ENCODE measurements around the gene PEAR1.
A peak's percentile ranks its signal among the peaks of the same experiment; 100 is the strongest.

Gene PEAR1

DNA sequence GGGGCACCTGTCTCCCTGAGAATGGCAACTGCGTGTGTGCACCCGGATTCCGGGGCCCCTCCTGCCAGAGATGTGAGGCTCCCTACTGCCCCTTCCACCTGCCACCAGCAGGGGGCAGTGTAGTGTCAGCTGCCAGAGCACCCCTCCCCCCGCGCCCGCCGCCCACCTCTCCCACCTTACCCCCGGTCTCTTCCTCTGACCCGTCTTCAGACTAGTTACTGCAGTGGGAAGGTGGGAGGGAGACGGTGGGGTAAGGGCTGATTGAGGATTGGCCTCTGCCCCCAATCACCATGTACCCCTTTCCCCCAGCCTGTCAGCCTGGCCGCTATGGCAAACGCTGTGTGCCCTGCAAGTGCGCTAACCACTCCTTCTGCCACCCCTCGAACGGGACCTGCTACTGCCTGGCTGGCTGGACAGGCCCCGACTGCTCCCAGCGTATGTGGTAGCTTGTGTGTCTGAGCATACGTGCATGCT, 16.8 kb downstream of the PEAR1 start:
- no peaks in the 10 kb centered on the region for H3K4me1 ChIP-seq (ENCODE audit: control insufficient read depth in 1 of 2, insufficient read depth in 1 of 2, low read depth in 1 of 2, low read length in 1 of 2)
- no peaks in the 10 kb centered on the region for H3K9me3 ChIP-seq
- H3K27ac ChIP-seq: no peak overlapping the region
- H3K36me3 ChIP-seq: no peaks in the 10 kb centered on the region
- no peak overlapping the region for H3K4me3 ChIP-seq (ENCODE audit: low read depth in 1 of 2, low read length in 1 of 2)
- TF ChIP-seq, protein P1, sequence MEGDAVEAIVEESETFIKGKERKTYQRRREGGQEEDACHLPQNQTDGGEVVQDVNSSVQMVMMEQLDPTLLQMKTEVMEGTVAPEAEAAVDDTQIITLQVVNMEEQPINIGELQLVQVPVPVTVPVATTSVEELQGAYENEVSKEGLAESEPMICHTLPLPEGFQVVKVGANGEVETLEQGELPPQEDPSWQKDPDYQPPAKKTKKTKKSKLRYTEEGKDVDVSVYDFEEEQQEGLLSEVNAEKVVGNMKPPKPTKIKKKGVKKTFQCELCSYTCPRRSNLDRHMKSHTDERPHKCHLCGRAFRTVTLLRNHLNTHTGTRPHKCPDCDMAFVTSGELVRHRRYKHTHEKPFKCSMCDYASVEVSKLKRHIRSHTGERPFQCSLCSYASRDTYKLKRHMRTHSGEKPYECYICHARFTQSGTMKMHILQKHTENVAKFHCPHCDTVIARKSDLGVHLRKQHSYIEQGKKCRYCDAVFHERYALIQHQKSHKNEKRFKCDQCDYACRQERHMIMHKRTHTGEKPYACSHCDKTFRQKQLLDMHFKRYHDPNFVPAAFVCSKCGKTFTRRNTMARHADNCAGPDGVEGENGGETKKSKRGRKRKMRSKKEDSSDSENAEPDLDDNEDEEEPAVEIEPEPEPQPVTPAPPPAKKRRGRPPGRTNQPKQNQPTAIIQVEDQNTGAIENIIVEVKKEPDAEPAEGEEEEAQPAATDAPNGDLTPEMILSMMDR (IDR thresholded peaks at IDR 0.05): peak; percentile 78
- H3K27me3 ChIP-seq: no peaks in the 10 kb centered on the region

DNA sequence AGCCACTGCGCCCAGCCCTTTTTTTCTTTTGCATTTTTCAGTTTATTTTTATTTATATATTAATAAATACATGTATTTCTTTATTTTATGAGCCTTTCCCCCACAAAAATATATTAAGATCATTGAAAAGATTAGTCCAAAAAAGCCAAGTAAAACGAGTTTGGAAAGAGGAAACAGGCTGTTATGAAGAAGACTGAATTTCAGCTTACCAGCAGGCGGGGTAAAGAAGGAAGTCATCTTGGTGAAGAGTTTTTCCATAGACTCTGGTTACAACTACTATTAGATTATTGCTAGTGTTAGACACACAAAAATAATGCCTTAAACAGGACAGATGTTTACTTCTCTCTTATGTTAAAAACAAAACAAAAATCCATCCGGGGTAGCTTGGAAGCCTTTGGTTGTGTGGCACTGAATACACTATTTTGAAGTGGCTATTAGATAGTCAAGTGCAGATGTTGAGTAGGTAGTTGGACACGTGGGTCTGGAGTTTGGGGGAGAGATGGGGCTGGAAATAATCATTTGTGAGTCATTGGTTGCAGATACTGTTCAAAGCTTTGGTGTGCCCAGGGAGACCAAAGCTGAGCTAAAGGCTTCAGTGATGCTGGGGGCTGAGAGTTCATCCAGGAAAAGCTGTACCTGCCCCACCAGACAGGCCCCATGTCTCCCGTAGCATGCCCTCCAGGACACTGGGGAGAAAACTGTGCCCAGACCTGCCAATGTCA, 18.2 kb downstream of the PEAR1 start:
- H3K27ac ChIP-seq: no peak overlapping the region
- no peaks in the 10 kb centered on the region for H3K9me3 ChIP-seq
- H3K4me1 ChIP-seq (ENCODE audit: control insufficient read depth in 1 of 2, insufficient read depth in 1 of 2, low read depth in 1 of 2, low read length in 1 of 2): no peaks in the 10 kb centered on the region
- TF ChIP-seq, protein P1 (IDR thresholded peaks at IDR 0.05): no peak
- no peak overlapping the region for H3K4me3 ChIP-seq (ENCODE audit: low read depth in 1 of 2, low read length in 1 of 2)
- H3K36me3 ChIP-seq: no peaks in the 10 kb centered on the region
- H3K27me3 ChIP-seq: no peaks in the 10 kb centered on the region

DNA sequence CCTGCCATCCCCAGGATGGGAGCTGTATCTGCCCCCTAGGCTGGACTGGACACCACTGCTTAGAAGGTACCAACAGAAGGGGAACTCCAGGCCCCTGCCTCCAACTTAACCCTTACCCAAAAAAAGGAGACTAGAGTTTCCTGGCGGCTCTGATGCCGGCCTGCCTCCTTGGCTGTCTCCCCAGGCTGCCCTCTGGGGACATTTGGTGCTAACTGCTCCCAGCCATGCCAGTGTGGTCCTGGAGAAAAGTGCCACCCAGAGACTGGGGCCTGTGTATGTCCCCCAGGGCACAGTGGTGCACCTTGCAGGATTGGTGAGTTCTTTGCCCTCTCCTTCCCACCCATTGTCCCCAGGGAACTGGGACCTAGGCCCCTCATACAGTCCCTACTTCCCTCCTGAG, 18.8 kb downstream of the PEAR1 start:
- no peaks in the 10 kb centered on the region for H3K27me3 ChIP-seq
- H3K9me3 ChIP-seq: no peaks in the 10 kb centered on the region
- TF ChIP-seq, protein P1 (IDR thresholded peaks at IDR 0.05): no peak
- H3K27ac ChIP-seq: no peak overlapping the region
- no peak overlapping the region for H3K4me3 ChIP-seq (ENCODE audit: low read depth in 1 of 2, low read length in 1 of 2)
- H3K36me3 ChIP-seq: no peaks in the 10 kb centered on the region
- H3K4me1 ChIP-seq (ENCODE audit: control insufficient read depth in 1 of 2, insufficient read depth in 1 of 2, low read depth in 1 of 2, low read length in 1 of 2): no peaks in the 10 kb centered on the region

DNA sequence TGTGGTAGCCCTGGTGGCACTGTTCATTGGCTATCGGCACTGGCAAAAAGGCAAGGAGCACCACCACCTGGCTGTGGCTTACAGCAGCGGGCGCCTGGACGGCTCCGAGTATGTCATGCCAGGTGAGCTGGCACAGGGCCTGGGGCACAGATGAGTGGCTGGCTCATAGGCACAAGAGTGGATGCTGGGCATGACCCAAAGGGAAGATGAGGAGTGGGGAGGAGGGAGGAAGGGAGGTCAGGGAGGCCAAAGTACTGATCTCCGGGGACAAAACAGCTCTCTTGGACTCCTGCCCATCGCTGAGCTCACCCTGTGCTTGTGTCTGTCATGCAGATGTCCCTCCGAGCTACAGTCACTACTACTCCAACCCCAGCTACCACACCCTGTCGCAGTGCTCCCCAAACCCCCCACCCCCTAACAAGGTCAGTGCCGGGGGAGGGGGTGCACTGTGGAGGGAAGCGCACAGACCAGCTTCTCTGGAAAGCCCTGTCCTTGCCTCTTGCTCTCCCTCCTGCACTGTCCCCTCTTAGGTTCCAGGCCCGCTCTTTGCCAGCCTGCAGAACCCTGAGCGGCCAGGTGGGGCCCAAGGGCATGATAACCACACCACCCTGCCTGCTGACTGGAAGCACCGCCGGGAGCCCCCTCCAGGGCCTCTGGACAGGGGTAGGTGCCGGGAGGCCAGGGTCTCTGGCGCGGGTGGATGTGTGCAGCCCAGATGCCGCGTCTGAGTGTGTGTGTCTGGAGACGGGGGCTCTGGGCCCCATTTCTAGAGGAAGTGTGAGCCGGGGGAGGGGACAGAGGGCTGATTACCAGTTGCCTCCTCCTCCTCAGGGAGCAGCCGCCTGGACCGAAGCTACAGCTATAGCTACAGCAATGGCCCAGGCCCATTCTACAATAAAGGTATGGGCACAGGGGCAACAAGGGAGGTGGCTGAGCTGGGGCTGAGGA, 19.6 kb downstream of the PEAR1 start:
- H3K27me3 ChIP-seq: peaks cover 2% of the 10 kb centered on the region
- H3K27ac ChIP-seq: no peak overlapping the region
- H3K4me1 ChIP-seq (ENCODE audit: control insufficient read depth in 1 of 2, insufficient read depth in 1 of 2, low read depth in 1 of 2, low read length in 1 of 2): no peaks in the 10 kb centered on the region
- H3K4me3 ChIP-seq (ENCODE audit: low read depth in 1 of 2, low read length in 1 of 2): no peak overlapping the region
- TF ChIP-seq, protein P1 (IDR thresholded peaks at IDR 0.05): no peak
- no peaks in the 10 kb centered on the region for H3K9me3 ChIP-seq
- H3K36me3 ChIP-seq: no peaks in the 10 kb centered on the region

DNA sequence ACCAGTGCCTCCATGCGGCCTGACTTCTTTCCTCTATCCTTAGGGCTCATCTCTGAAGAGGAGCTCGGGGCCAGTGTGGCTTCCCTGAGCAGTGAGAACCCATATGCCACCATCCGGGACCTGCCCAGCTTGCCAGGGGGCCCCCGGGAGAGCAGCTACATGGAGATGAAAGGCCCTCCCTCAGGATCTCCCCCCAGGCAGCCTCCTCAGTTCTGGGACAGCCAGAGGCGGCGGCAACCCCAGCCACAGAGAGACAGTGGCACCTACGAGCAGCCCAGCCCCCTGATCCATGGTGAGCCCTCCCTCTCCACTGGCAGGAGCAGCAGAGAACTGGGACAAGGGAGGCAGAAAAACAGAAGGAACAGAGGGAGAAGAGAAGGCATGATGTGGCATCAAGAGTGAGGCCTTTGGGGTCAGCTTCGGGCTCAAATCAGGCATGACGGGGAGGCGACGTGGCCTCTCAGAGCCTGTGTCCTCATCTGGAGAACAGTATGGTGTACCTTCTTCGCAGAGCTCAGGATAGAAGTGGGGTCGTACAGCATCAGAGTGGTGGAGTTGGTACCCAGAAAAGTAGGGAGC, 20.4 kb downstream of the PEAR1 start:
- Histone ChIP-seq H3K36me3 (no peaks in the 10 kb centered on the region), H3K27me3 (peaks cover 9% of the 10 kb centered on the region), H3K27ac (no peak overlapping the region), H3K4me1 (ENCODE audit: control insufficient read depth in 1 of 2, insufficient read depth in 1 of 2, low read depth in 1 of 2, low read length in 1 of 2) (no peaks in the 10 kb centered on the region), H3K4me3 (ENCODE audit: low read depth in 1 of 2, low read length in 1 of 2) (no peak overlapping the region), H3K9me3 (no peaks in the 10 kb centered on the region)
- TF ChIP-seq, protein P1 (IDR thresholded peaks at IDR 0.05): no peak
